COLO668 (cell line): ENCODE measurements around the gene FGF23.
"Not testable (repeated sequence)": the region's sequence is repeated elsewhere in the genome, so short reads cannot be mapped to it uniquely, and the experiment has no call there.

ENCODE experiments used
- DNase-seq: peaks from one replicate; lab custom pipeline; 2025; ENCODE audit not compliant: unreplicated experiment; lab: John Stamatoyannopoulos, UW

FGF23 gene

GRCh38 chr12:4379405-4379804 is at the start of gene FGF23:
Gene FGF23 (minus strand): TSS chr12:4379712. CDS start chr12:4379582, 130 bp downstream.
- no peak for DNase-seq

- DNase-seq = no peak
Observed at GRCh38 chr12:4424422-4424821, 44.9 kb upstream of the FGF23 start.

DNA sequence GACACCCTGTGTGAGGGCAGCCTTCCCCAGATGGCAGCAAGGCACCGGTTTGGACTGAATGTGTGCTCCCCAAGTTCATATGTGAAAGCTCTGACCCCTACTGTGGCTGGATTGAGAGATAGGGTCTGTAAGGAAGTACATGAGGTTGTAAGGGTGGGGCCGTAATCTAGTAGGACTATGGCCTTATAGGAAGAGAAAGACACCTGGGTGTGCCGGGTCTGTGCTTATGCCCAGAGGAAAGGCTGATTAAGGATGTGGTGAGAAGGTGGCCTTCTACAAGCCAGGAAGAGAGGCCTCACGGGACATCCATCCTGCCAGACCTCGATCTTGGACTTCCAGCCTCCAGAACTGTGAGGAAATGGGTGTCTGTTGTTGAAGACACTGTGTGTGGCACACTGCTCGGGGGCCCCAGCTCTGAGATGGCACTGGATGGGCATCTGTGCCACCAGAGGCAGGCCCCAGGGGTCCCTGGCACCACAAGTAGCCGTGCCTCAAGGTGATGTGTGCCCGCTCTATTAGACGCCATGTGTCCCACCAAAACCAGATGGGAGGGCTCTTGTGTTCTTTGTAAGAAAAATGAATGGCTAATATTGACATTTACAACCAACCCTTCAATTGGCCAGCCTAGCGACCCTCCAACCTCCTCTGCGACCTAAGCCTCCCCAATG is 44.1 kb upstream of the FGF23 start:
- no peak for DNase-seq

DNA sequence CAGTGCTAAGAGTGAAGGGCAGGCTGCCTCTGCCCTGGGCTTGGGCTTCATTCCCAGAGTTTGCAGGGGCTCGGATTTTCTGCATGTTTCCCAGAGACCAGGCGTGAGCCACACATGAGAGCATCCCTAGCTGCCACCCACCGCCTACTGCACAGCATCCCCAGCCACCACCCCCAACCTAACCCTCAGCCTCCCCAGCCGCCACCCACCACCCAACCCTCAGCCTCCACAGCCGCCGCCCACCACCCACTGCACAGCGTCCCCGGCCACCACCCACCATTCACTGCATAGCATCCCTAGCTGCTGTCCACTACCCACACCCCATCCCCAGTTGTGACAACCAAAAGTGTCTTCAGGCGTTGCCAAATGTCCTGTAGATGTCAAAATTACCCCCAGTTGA is 43.5 kb upstream of the FGF23 start:
- no peak for DNase-seq

- DNase-seq = no peak
Observed at GRCh38 chr12:4421590-4422031, 42.1 kb upstream of the FGF23 start.

GRCh38 chr12:4420138-4420670 is 40.7 kb upstream of the FGF23 start:
- DNase-seq = no peak

- no peak for DNase-seq
Observed at GRCh38 chr12:4418913-4419312, 39.4 kb upstream of the FGF23 start.

GRCh38 chr12:4417936-4418335 is 38.4 kb upstream of the FGF23 start:
- no peak for DNase-seq

- no peak for DNase-seq
Observed at GRCh38 chr12:4417455-4417854, 37.9 kb upstream of the FGF23 start.

DNA sequence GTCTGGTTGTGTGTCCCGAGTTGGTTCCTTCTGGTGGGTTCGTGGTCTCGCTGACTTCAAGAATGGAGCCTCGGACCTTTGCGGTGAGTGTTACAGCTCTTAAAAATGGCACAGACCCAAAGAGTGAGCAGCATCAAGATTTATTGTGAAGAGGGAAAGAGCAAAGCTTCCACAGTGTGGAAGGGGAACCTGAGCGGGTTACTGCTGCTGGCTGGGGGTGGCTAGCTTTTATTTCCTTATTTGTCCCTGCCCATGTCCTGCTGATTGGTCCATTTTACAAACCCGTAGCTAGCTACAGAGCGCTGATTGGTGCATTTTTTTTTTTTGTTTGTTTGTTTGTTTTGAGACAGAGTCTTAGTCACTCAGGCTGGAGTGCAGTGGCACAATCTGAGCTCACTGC is 36.8 kb upstream of the FGF23 start:
- DNase-seq = no peak

DNA sequence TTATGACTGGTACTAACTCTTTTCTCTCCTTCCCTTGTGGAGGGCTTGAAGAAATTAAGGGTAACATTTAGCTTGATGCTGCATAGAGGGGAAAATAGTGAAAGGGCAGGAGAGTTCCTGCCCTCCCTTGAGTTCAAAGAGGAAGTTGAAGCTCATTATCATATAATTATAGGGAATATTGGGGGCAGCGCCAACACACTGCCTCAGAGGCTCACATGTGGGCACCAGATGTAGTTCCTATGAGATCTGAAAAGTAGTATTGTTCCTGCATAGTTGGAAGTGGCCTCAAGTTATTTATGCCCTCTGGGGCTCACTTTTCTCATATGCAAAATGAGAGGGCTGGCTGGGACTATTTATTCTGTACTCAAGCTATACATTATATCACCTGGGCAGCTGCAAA is 33.0 kb upstream of the FGF23 start:
- DNase-seq = no peak

DNA sequence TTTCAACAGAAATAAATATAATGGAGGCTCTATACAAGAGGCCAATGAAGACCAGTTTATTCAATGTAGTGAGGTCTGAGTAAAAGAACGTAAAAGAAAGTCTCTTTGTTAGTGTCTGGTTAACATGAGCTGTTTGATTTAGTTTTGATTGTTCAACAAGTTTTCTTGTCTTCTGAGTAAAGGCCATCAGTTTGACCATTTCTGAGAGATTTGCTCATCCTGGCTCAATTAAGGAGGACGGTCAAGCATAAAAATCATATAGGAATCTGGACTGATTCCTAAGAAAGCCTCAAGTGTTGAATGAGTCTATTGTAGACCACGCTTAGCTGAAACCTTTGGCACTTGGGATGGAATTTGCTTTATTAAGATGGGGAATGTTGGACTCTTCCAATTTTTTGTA is 32.5 kb upstream of the FGF23 start:
- DNase-seq = no peak

DNA sequence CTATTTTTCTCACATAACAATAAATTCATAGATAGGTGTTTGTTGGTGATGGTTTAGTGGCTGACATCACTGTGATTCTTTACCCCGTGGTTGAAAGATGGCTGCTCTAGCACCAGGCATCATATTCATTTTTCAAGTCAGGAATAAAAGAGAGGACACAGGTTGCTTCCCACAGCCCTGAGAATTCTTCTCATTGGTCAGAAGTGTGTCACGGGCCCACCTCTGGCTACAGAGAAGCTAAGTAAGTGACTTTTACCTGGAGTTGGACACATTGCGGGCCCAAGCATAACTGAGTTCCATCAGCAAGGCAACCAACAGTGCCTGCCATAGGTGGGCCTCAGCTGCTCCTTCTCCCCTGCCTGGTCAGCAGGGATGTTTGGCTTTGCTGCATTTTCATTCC is 27.6 kb upstream of the FGF23 start:
- DNase-seq = no peak

GRCh38 chr12:4404877-4405637 is 25.5 kb upstream of the FGF23 start:
- DNase-seq = not testable (repeated sequence)

DNA sequence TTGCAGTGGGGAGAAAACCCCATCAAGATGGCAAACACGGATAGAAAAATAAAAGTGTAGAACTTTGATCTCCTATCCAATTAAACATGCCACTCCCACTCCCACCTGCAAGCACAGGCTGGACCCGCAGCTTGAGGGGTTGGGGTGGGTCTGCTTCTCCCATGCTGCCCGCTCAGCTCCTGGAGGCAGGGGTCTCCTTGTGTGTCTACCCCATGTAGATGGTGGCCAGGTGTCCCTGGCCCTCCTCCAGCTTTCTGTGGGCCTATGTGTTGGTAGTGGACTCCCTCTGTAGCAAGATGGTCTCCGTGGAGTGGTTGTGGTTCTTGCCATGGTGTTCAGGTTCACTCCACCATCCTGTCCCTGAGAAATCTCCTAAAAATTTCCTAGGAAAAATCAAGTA is 23.5 kb upstream of the FGF23 start:
- no peak for DNase-seq

- no peak for DNase-seq
Observed at GRCh38 chr12:4401117-4401516, 21.6 kb upstream of the FGF23 start.

DNA sequence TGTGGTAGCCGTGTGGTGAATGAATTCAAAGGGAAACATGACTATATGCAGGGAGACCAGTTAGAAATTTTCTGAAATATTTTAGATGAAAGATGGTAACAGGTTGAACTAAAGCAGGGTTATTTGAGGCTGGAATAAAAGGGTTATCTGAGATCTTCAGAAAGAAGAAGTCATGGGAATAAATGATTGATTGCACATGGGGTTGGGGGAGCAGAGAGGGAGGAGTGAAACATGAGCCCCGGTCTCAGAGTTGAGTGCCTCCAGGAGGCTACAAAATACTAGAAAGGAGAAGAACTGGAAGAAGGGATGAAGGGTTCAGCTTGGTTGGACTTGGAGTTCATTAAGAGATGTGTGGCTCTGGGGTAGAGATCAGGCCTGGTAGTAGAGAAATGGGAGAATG is 16.3 kb upstream of the FGF23 start:
- DNase-seq = no peak

DNA sequence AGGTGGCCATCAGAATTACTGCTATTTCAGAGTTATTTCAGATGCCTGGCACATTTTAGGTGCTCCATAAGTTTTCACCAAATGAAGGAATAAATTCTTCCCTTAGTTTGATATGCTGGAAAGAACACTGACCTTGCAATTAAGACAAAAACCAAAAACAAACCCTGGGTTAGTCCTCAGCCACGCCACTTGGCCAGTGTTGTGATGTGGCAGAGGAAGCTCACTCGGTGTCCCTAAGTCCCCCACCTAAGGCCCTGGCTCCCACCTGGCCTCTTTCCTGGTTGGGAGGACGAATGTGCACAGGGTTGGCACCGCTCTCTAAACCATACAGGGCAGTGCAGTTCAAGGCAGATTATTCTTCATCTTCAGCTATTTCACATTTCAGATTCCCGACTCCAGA is 13.7 kb upstream of the FGF23 start:
- no peak for DNase-seq

- no peak for DNase-seq
Observed at GRCh38 chr12:4392223-4392742, 12.8 kb upstream of the FGF23 start.

DNA sequence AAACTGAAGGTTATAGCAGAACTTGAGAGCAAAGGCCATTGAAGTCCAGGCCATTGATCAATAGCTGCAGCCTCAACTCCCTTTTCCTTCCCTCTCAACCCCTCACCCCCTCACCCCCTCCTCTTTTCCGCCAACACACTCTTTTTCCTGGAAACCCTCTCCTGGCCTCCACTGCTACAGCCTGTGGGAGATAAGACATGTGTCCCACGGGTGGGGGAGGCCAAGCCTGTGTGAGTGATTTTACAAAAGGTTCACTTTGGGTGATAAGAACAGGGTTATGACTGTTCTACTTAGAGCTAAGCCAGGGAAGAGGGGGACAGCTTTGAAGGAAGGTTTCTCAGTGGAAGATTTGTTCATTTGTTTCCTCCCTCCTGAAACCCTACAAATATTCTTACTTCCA is 9.2 kb upstream of the FGF23 start:
- no peak for DNase-seq

DNA sequence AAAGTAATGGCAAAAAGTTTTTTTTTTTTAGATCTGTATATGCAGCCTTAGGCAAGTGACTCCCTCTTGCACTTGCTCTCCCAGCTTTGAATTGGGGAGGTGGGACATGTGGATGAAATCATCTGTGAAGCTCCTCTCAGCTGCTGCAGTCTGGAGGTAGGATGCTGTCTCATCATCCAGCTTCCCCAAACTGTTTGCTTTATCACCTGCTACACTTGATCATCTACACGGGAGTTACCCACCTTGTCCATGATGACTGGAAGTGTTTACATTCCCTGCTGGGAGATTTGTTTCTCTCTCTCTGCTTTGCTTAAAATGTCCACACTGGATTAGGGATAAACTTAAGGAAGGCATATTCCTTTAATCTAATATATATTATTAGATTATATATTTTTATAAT is 8.5 kb upstream of the FGF23 start:
- DNase-seq = no peak

DNA sequence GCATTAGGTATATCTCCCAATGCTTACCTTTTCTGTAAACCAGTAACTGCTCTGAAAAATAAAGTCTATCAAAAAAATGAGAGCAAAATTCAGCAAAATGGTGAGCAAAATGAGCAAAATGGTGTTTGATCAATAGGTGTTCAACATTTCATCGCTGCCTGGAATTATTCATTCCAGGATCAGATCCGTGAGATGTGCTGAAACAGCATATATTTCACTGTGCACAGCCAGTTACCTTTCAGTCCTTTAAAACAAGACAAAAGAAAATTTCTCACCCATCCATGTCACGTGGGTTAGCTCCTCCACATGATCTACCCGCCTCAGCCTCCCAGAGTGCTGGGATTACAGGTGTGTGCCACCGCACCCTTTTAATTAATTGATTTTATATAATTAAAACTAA is 8.1 kb upstream of the FGF23 start:
- DNase-seq = no peak
